Activated CD4-positive, CD25-positive, alpha-beta regulatory T cell treated with anti-CD3 and anti-CD28 coated beads, Interleukin-2, amount 50 U/mL, for 16 hours (primary cell): ENCODE data around the gene CYP4F22.
A peak's percentile ranks its signal among the peaks of the same experiment; 100 is the strongest.
"Not testable (repeated sequence)": the region's sequence is repeated elsewhere in the genome, so short reads cannot be mapped to it uniquely, and the experiment has no call there.

Experiments used
- DNase-seq: peaks from one replicate; pipeline ENCODE4 v3.0.0-alpha.2; 2020; ENCODE audit warnings: low read depth, low spot score

Gene CYP4F22

GRCh38 chr19:15508035-15508710 lies at the start of gene CYP4F22:
Gene CYP4F22, plus strand, starts transcription at chr19:15508525. Its CDS starts 16,812 bp downstream, at chr19:15525337.
- no peak for DNase-seq

DNA sequence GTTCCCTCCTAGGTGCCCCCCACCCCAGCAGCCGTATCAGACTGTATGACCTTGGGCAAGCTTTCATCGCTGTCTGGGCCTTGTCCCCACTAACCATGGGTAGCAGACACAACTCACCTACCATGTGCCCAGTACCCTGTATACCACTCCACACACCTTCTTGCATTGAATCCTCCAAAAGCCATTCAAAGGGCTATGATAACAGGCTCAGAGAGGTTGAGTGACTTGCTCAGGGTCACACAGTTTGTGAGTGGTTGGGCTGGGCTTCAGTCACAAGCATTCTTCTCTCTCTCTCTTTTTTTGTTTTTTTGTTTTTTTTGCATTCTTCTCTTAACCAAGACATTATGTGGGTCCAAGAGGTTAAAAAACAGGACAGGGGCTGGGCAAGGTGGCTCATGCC lies 46.6 kb upstream of the CYP4F22 start:
- DNase-seq, result no peak

GRCh38 chr19:15463861-15464371 lies 44.4 kb upstream of the CYP4F22 start:
- peak; percentile 48 for DNase-seq

- DNase-seq, result peak; percentile 30
Observed at GRCh38 chr19:15464394-15465385, 43.6 kb upstream of the CYP4F22 start, which contains the start of gene RASAL3. Gene RASAL3, minus strand, starts transcription at chr19:15464544. Its CDS starts 186 bp downstream, at chr19:15464358.

DNA sequence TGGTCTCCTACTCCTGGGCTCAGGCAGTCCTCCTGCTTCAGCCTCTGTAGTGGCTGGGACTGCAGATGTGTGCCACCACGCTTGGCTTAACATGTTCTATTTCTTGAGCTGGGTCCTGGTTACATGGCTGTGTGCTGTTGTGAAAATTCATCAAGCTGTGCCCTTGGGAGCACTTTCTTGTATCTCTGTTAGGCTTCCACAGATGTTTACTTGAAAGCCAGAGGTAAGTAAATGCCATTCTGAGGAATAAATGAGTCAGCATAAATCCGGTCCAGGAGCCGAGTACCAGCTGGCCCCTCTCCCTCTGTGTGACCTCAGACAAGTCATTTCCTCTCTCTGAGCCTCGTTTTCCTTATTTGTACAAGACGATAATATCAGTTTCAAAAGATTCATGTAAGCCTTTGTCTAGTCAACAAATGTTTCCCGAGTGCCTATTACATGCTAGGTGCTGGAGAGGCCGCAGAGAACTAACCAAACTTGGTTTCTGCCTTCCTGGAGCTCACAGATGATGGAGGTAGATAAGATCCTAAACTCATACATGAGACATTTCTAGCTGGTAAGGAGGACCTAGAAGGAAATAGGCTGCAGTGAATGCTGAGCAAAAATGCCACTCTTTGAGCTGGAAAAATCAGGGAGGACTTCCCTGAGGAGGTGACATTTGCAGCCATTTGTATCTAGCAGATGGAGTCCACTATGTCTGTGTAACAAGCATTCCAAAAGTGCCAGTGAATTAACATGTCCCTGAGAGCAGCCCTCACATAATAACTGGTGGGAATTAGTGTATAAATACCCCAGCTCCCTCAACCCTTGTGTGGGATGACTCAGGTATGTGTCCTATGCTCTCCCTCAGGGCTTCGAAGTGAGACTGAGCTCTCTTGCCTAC lies 41.2 kb upstream of the CYP4F22 start:
- peak; percentile 19 for DNase-seq

GRCh38 chr19:15467734-15468214 lies 40.6 kb upstream of the CYP4F22 start:
- DNase-seq, result no peak

DNA sequence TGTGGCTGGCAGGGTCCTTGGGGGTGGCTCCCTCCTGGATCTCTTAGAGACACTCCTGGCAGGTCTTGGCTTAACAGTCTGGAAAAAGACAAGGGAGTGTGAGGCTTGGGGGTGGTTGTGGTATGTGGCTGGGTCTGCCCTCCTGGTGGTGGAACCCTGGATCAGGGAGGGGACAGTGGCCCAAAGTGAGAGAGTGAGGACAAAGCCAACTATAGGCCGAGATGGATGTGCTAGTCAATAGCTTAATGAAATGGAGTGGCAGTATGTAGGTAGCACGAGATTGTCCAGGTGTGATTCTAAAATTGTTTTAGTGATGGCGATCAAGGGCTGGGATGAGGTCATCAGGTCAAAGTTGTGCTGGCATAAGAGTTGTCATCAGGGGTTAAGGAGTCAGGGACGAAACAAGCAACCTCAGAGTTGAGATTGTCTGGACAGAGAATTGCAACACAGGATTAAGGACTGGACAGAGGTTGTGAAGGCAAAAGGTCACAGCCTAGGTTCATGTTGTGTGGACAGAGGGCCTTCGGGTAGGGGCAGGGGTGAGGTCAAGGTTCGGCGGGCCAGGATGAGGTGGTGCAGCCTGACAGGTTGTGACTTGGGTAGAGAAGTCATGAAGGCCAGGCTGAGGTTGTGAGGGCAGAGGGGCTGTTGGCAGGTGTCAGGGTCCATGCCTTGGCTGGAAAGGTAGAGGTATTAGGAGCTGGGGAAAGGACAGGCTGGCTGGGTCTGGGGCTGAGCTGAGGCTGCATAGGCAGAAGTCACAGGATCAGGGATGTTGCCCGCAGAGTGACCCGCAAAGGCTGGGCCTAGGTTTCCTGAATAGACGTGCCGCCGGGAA lies 39.4 kb upstream of the CYP4F22 start:
- DNase-seq, result no peak

- DNase-seq, result no peak
Observed at GRCh38 chr19:15469513-15470297, 38.6 kb upstream of the CYP4F22 start.

DNA sequence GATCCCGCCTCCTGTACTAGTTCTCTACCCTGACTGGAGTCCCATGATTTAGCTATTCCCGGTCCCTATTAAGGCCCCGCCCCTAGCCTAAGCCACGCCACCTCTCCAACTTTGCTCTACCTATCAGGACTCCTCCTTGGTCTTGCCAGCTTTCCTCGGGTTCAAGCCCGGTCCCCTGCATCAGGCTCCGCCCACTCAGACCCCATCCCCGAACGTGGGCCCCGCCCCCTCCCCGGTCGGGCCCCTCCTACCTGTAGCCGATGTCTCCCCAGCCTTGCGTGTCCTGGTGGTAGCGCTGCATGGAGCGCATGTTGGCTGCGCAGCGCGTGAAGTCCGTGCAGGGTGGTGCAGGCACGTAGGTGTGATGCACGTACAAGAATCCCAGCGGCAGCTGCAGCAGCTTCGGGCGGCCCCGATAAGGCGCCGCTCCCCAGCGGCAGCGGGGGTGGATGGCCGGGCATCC lies 36.7 kb upstream of the CYP4F22 start:
- no peak for DNase-seq

DNA sequence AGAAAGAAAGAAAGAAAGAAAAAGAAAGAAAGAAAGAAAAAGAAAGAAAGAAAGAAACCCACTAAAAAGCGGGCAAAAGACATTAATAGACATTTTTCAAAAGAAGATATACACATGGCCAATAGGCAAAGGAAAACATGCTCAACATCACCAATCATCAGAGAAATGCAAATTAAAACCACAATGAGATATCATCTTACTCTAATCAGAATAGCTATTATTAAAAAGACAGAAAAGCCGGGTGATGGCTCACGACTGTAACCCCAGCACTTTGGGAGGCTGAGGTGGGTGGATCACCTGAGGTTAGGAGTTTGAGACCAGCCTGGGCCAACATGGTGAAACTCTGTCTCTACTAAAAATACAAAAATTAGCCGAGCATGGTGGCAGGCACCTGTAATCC lies 34.5 kb upstream of the CYP4F22 start:
- not testable (repeated sequence) for DNase-seq

DNA sequence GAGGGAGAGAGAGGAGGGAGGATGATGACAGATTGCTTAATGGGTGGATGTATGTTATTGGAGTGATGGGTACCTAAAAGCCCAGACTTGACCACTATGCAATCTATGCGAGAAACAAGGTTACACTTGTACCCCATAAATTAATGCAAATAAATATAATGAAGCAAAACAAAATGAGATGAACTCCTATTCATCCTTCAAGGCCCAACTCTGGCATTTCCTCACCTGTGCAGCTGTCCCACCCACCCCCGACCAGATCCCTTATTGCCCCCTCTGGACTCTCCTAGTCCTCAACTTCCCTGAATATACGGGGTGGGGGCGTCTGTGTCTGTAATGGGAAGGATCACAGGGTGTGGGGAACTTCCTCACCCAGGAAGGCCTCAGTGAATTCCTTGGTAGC lies 33.2 kb upstream of the CYP4F22 start:
- DNase-seq, result no peak

DNA sequence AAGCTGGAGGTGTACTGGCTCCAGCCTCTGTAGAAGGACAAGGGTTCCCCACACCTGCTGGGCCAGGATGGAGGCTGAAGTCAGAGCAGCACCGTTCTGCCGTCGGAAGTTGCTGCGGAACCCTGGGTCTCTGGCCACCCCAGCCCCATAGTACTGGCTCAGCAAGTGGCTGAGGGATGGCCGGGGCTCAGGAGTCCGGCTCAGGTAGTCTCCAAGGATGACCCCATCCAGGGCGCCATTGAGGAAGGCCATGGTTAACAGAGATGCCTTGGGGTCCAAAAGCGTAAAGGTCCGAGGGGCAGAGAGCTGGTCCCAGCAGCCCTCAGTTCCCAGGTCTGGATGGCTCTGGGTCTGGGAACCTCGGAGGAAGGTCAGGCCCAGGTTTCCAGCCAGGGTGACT lies 32.7 kb upstream of the CYP4F22 start:
- no peak for DNase-seq

DNA sequence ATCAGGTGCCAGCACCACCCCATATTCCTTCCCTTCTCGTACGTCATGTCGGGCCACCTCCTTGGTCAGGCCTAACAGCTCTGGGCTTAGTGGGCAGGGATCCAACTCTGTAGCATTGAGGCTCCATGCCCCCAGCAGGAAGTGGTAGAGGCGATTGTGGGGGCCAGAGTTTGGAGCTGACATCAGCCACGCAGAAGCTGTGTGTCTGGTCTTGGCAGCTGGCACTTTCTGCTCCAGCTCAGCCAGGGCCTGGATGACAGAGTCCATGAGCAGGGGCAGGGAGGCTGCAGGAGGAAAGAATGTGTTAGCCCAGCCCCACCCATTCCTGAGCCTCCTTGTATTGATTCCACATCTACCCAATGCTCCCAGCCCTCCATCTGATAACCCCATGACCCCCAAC lies 32.0 kb upstream of the CYP4F22 start:
- DNase-seq, result no peak

- no peak for DNase-seq
Observed at GRCh38 chr19:15479391-15480345, 28.7 kb upstream of the CYP4F22 start, which contains the start of gene PGLYRP2. Gene PGLYRP2, minus strand, starts transcription at chr19:15479501. Its CDS starts 130 bp downstream, at chr19:15479371.

DNA sequence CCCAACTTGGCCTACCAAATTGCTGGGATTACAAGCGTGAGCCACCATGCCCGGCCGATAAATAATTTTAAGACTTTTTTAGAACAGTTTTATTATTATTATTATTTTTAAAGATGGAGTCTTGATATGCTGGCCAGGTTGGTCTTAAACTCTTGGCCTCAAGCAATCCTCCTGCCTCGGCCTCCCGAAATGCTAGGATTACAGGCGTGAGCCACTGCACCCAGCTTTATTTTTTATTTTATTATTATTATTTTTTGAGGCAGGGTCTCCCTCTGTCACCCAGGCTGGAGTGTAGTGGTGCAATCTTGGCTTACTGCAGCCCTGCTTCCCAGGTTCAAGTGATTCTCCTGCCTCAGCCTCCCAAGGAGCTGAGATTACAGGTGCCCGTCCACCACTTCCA lies 27.3 kb upstream of the CYP4F22 start:
- DNase-seq, result not testable (repeated sequence)

- not testable (repeated sequence) for DNase-seq
Observed at GRCh38 chr19:15485768-15486167, 22.6 kb upstream of the CYP4F22 start.

DNA sequence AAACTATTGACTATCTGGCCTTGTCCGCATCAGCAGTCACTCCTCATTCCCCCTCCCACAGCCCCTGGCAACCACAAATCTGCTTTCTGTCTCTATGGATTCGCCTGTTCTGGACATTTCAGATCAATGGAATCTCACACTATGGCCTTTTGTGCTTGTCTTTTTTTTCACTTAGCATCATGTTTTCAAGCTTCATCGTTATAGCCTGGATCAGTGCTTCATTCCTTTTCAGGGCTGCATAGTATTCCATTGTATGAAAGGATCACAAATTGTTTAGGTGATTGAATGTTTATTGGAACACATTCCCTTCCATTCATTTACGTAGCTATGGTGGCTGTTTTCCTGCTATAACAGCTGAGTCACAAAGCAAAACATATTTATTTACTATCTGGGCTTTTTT lies 21.3 kb upstream of the CYP4F22 start:
- DNase-seq, result no peak
